ENCODE data around the gene NDST1. TPM values are rescaled to one million over a fixed set of nuclear protein-coding genes. Genes with fewer than 3 reads are reported as not detected.
A peak's percentile ranks its signal among the peaks of the same experiment; 100 is the strongest.

The NDST1 gene
- total RNA-seq, 1 donor from 2014 or later: 73.7 TPM

- DNase-seq (ENCODE audit: low read depth): no peak
Measured at GRCh38 chr5:150584556-150585335, 76.8 kb downstream of the NDST1 start.

GRCh38 chr5:150585781-150586341 lies 77.9 kb downstream of the NDST1 start:
- peak; percentile 92 for DNase-seq (ENCODE audit: low read depth)

GRCh38 chr5:150587016-150587415 lies 79.1 kb downstream of the NDST1 start:
- no peak for DNase-seq (ENCODE audit: low read depth)

- DNase-seq (ENCODE audit: low read depth): no peak
Measured at GRCh38 chr5:150587856-150588595, 80.1 kb downstream of the NDST1 start.

- no peak for DNase-seq (ENCODE audit: low read depth)
Measured at GRCh38 chr5:150588596-150588890, 80.6 kb downstream of the NDST1 start.

- DNase-seq (ENCODE audit: low read depth): peak; percentile 83
Measured at GRCh38 chr5:150589862-150590601, 82.1 kb downstream of the NDST1 start.

GRCh38 chr5:150590979-150591695 lies 83.2 kb downstream of the NDST1 start:
- DNase-seq (ENCODE audit: low read depth): no peak

GRCh38 chr5:150593593-150593992 lies 85.7 kb downstream of the NDST1 start:
- peak; percentile 78 for DNase-seq (ENCODE audit: low read depth)

- DNase-seq (ENCODE audit: low read depth): no peak
Measured at GRCh38 chr5:150593996-150594395, 86.1 kb downstream of the NDST1 start.

GRCh38 chr5:150595466-150596031 lies 87.6 kb downstream of the NDST1 start:
- no peak for DNase-seq (ENCODE audit: low read depth)

- no peak for DNase-seq (ENCODE audit: low read depth)
Measured at GRCh38 chr5:150596313-150596712, 88.4 kb downstream of the NDST1 start.

GRCh38 chr5:150596826-150597225 lies 88.9 kb downstream of the NDST1 start:
- DNase-seq (ENCODE audit: low read depth): no peak

GRCh38 chr5:150598006-150598405 lies 90.1 kb downstream of the NDST1 start:
- no peak for DNase-seq (ENCODE audit: low read depth)

GRCh38 chr5:150598821-150599273 lies 90.9 kb downstream of the NDST1 start:
- DNase-seq (ENCODE audit: low read depth): no peak

- DNase-seq (ENCODE audit: low read depth): no peak
Measured at GRCh38 chr5:150599281-150599680, 91.3 kb downstream of the NDST1 start.

- DNase-seq (ENCODE audit: low read depth): peak; percentile 57
Measured at GRCh38 chr5:150599917-150600511, 92.1 kb downstream of the NDST1 start.

- DNase-seq (ENCODE audit: low read depth): no peak
Measured at GRCh38 chr5:150600616-150601490, 92.9 kb downstream of the NDST1 start.

- no peak for DNase-seq (ENCODE audit: low read depth)
Measured at GRCh38 chr5:150601491-150602345, 93.8 kb downstream of the NDST1 start.
